GM03348 (cell line): Measurements from ENCODE around the gene ZFHX3.

Source experiments
- DNase-seq: peaks from one replicate; pipeline ENCODE4 v3.0.0; 2012; ENCODE audit warnings: low spot score

Gene ZFHX3

DNA sequence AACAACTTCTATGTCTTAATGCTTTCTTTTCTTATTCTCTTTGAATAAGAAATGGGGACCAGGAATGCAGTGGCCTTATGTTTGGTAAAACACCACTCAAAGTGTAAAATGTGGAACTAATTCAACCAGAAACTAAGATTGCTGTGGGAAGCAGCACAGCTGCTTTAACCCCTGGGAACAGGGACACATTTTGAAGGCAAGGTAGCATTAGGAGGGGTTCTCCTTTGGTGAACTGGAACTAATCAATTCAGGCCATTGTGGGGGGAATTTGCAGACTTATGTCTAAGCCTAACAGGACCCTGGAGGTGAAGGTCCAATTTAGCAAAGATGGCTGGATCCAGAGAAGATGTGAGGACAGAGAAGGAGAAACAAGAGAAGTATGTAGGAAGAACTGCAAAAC lies 256.1 kb downstream of the ZFHX3 start:
- DNase-seq = no peak

GRCh38 chr16:72789921-72790320 lies 258.0 kb downstream of the ZFHX3 start:
- no peak for DNase-seq

DNA sequence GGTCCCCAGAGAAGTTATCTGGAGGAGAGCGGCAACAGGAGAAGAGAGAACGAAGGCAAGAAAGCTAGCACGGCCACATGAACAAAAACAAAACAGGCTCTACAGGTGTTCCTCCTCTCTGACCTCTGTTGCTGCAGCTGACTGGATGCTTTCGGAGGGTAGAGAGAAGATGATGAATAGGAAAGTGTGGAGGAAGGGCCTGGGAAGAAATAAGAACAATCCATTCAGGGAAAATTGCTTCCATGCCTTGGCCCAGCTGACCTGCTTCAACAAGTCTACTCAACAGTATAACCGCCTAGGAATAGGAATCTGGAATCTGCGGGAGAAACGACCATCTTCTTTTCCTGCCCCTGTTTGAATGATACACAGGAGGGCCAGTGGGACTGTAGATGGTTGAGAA lies 258.5 kb downstream of the ZFHX3 start:
- no peak for DNase-seq

DNA sequence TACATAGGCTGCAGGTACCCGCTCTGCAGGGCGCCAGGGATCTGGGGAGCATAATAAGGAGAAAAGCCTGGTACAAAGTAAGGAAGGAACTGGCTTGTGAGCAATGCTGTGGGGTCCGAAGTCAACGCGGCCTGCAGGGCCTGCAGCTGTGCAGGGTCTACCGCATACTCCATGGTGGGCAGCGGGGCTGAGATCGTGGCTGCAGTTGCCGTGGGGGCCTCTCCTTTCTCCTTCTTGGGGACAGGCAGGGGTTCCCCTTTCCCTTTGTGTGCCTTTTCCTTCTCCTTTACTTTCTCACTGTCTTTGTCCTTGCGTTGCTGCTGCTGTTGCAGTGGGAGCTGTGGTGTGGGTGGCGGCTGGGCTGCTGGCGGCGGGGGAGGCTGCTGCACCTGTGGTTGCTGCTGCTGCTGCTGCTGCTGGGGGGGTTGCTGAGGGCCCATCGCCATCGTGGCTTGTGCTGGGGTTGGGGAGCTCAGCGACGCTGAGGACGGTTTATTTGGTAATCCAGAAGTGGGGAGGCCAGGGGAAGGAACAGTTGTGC lies 259.6 kb downstream of the ZFHX3 start:
- no peak for DNase-seq

- DNase-seq = peak; percentile 95
Measured at GRCh38 chr16:72787514-72788268, 260.2 kb downstream of the ZFHX3 start.

DNA sequence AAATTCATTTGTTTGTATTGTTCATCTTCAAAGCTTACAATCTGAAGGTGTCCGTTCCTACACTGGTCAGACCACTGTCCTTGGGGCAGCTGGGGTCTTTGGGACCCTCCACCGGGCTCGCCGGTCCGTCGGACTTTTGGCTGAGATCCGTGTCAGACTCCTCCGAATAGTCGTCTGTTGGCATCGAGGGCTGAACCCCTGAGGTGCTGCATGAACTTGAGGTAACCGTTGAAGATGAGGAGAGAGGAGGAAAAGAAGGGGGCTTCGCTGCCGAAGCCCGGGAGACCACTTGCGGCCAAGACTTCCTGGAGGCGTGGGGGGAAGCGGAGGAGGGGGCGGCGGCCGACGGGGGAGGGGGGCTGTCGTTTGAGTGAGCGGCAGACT lies 260.8 kb downstream of the ZFHX3 start:
- DNase-seq = no peak

DNA sequence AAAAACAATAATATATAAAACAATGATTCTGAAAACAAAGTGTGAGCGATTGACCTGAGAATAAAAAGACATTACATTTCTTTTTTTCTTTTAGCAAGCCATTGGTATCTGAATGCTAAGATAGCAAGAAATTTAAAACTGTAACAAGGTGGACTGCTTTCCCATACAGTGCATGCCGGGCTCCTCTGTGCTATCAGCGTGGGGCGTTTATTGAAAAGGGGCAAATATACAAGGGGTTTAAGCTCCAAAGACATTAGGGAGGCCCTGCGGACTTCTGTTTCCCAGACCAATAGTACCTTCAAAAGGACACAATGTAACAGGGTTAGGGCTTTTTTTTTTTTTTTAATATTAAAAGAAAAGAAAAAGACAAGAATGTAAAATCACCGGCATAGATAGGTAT lies 261.3 kb downstream of the ZFHX3 start:
- DNase-seq = no peak

- no peak for DNase-seq
Measured at GRCh38 chr16:72785886-72786285, 262.0 kb downstream of the ZFHX3 start.

GRCh38 chr16:72785171-72785570 lies 262.8 kb downstream of the ZFHX3 start:
- no peak for DNase-seq

- DNase-seq = no peak
Measured at GRCh38 chr16:72783716-72784318, 264.1 kb downstream of the ZFHX3 start.

- no peak for DNase-seq
Measured at GRCh38 chr16:72769876-72770275, 278.1 kb downstream of the ZFHX3 start.

DNA sequence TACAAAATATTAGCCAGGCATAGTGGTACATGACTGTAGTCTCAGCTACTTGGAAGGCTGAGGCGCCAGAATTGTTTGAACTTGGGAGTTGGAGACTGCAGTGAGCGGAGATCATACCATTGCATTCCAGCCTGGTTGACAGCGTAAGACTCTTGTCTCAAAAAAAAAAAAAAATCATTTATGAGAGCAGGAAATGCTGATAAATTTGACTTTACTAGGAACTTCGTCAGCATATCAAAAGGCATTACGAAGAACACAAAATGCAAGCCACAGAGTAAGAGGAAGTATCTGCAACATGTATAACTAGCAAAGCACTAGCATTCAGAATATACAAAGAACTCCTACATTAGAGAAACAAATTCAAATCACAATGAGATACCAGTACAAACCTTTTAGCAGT lies 279.3 kb downstream of the ZFHX3 start:
- no peak for DNase-seq

DNA sequence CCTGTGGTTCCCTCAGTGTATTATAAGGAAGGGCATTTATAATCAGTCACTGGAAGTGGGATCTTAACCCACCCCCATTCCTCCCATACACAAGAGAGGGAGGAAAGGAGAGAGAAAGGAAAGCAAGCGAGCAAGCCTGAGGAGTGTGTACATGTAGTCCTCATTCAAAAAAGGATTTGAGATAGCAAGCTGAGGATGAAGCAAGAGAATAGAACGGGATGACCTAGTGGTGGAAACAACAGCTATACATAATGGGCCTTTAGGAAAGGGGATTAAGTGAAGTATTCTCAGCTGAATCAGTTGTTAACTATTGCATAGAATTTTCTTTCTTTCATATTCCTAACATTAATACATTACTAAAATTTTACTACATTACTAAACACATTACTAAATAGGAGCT lies 281.4 kb downstream of the ZFHX3 start:
- DNase-seq = no peak

DNA sequence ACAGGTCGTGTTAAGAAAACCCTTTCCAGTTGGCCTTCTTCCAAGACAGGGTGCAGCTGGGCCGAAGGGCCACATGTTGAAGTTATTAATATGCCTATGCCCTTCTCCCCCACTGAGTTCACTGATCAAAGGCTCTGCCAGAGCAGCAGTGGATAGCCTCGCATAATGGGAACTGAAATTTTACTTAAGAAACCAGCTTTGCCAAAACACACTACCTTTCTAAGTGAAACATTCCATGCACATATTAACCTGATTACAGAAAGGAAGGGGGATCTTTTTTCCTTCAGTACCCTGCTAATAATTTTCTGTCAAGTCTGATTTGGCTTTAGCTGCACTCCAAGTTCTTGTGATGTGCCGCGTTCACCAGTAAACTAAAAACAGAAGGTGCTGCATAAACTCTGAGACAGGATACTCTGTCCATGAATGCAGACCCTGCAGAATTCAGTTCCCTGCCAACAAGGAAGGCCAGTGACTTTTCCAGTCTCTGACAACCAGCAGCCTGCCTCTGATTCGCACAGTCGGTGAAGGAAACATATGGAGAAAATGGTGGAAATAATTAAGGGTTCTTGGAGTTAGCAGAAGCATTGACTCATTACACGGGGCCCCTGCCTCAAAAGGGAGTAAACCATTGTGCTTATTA lies 283.8 kb downstream of the ZFHX3 start:
- no peak for DNase-seq

GRCh38 chr16:72760581-72760980 lies 287.3 kb downstream of the ZFHX3 start:
- no peak for DNase-seq

DNA sequence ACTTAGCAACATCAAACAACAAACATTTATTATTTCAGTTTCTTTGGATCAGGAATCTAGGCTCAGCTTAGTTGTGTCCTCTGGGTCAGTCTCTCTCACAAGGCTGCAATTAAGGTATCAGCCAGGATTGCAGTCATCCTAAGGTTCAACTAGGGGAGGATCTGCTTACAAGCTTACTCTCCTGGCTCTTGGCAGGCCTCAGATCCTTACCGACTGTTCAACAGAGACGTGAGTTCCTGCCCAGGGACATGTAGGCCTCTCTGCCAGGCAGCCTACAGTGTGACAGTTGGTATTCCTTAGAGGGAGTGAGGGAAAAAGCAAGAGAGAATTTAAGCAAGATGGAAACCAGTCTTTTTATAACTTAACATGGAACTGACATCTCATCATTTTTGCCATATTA lies 294.0 kb downstream of the ZFHX3 start:
- no peak for DNase-seq

DNA sequence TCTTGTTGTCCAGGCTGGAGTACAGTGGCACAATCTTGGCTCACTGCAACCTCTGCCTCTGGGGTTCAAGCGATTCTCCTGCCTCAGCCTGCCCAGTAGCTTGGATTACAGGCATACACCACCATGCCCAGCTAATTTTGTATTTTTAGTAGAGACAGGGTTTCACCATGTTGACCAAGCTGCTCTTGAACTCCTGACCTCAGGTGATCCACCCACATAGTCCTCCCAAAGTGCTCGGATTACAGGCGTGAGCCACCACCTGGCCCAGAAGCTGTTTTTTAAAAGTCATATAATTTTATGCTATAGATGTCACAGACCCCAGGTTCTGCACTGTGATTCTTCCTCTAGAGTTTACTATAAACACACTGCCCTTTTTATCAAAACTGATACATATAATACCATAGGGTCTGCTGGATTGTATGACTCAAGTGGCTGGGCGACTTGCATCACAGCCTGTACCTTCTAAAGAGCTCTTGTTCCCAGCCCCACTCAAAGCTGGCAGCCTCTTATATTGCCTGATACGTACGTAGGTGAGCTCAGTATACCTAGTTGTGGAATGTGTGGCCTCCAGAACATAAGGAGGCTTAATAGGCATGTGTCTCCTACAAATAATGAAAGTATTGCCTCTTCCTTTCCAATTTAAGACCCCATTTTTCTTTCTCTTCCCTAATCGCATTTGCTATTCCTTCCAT lies 295.8 kb downstream of the ZFHX3 start:
- no peak for DNase-seq

DNA sequence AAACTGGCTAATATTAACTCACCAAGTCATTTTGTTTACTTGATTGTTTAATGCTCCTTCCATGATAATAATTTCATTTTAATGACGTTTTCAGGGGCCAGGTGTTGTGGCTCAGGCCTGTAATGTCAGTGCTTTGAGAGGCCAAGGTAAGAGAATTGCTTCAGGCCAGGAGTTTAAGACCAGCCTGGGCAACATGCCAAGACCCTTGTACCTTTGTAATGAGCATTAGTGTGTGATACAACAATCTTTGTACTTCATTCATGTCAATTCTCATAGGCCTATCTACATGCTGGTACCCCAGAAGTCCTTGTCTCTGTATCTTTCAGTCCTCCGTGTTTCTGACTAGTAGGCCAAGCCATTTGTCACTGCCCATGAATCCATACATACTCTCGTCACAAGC lies 296.9 kb downstream of the ZFHX3 start:
- DNase-seq = no peak

- DNase-seq = no peak
Measured at GRCh38 chr16:72749091-72749490, 298.8 kb downstream of the ZFHX3 start.

DNA sequence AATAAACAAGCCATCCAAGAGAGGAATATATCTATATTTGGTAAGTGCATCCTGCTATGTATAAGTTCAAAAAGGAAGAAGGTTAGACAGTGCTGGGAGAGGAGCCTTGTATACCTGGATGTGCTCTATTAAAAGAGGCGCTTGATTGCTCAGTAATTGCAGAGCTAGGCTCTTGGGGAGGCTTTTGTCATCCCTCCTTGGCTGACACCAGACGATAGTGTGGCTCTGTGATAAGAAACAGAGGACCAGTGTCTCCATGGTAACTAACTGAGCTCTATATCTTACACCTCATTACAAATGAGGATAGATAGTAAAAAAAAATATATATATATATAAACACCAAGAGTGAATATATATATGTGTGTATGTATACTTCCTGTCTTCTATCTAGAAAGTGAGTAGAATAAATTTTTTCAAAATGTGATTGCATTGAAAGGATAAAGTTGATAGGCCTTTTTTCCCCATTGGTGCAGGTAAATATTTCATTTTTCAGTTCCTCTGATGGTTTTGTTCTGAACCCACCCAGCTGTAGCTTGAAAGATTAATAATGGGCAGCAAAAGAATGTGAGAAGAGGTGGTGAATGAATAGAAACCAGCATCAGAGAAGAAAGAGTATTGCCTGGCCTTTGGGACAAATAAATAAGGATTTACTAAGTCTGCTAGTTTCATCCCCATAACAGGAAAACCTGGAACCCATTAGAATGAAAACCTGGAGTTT lies 303.7 kb downstream of the ZFHX3 start:
- no peak for DNase-seq

- DNase-seq = no peak
Measured at GRCh38 chr16:72743011-72743761, 304.7 kb downstream of the ZFHX3 start.
